Mesendoderm (in vitro differentiated cells): ENCODE results near the gene CST7.
"Not testable (repeated sequence)": the region's sequence is repeated elsewhere in the genome, so short reads cannot be mapped to it uniquely, and the experiment has no call there.

Experiments used
- DNase-seq: peaks from one replicate; pipeline ENCODE4 v3.0.0; 2013
- H2AK5ac ChIP-seq: 2 replicates; pipeline ENCODE4 v1.6.1; 2013; ENCODE audit warnings: low read length, inconsistent platforms
- H2BK120ac ChIP-seq: 2 replicates; pipeline ENCODE4 v1.6.1; 2013; ENCODE audit warnings: low read depth, mild to moderate bottlenecking, low read length, moderate library complexity, mixed read lengths
- H2BK15ac ChIP-seq: replicated peaks from 2 replicates; pipeline ENCODE4 v1.6.1; 2013; ENCODE audit warnings: low read depth, mild to moderate bottlenecking, moderate library complexity
- H2BK5ac ChIP-seq: 2 replicates; pipeline ENCODE4 v1.6.1; 2013; ENCODE audit warnings: low read length, inconsistent platforms
- H3K18ac ChIP-seq: 2 replicates; pipeline ENCODE4 v1.6.1; 2013; ENCODE audit warnings: mild to moderate bottlenecking, low read length, mixed read lengths
- H3K23ac ChIP-seq: one replicate; pipeline ENCODE4 v1.6.1; 2013; ENCODE audit warnings: low read length
- H3K27ac ChIP-seq: 2 replicates; pipeline ENCODE4 v1.5.1; 2013; ENCODE audit warnings: low read depth, mild to moderate bottlenecking, inconsistent platforms, low read length, moderate library complexity
- H3K27me3 ChIP-seq: 2 replicates; pipeline ENCODE4 v1.6.1; 2013; ENCODE audit warnings: low read length, control low read depth, mild to moderate bottlenecking, inconsistent platforms; ENCODE audit not compliant: insufficient read depth, poor library complexity
- H3K36me3 ChIP-seq: 2 replicates; pipeline ENCODE4 v1.6.1; 2013; ENCODE audit warnings: low read length, inconsistent platforms; ENCODE audit not compliant: control insufficient read depth, insufficient read depth
- H3K4ac ChIP-seq: one replicate; pipeline ENCODE4 v1.6.1; 2013; ENCODE audit warnings: low read depth, mild to moderate bottlenecking, low read length, moderate library complexity
- H3K4me1 ChIP-seq: 2 replicates; pipeline ENCODE4 v1.6.1; 2013; ENCODE audit warnings: low read depth, low read length, inconsistent platforms; ENCODE audit not compliant: control insufficient read depth
- H3K4me2 ChIP-seq: 2 replicates; pipeline ENCODE4 v1.6.1; 2013; ENCODE audit warnings: low read length
- H3K4me3 ChIP-seq: 2 replicates; pipeline ENCODE4 v1.5.1; 2013; ENCODE audit warnings: mild to moderate bottlenecking, low read length
- H3K56ac ChIP-seq: one replicate; pipeline ENCODE4 v1.6.1; 2013; ENCODE audit warnings: low read length
- H3K79me1 ChIP-seq: 2 replicates; pipeline ENCODE4 v1.6.1; 2013; ENCODE audit warnings: low read length, inconsistent platforms
- H3K79me2 ChIP-seq: 2 replicates; pipeline ENCODE4 v1.6.1; 2013; ENCODE audit warnings: mild to moderate bottlenecking, low read length; ENCODE audit not compliant: control insufficient read depth, insufficient read depth
- H3K9ac ChIP-seq: 2 replicates; pipeline ENCODE4 v1.6.1; 2013; ENCODE audit warnings: low read length, inconsistent platforms
- H4K5ac ChIP-seq: one replicate; pipeline ENCODE4 v1.6.1; 2013; ENCODE audit warnings: low read length
- H4K8ac ChIP-seq: one replicate; pipeline ENCODE4 v1.6.1; 2013; ENCODE audit warnings: low read depth, mild to moderate bottlenecking, control low read depth, low read length, moderate library complexity
- WGBS: extraction: QIAGEN DNeasy Blood & Tissue Kit; methylation state at CpG from one replicate; pipeline ENCODE4 v1.1.7; 2013; ENCODE audit warnings: low lambda C conversion rate, missing lambda C conversion rate; ENCODE audit not compliant: insufficient coverage; ENCODE audit errors: extremely low coverage; 5-methylcytosine and 5-hydroxymethylcytosine counted together

Gene CST7

GRCh38 chr20:24918579-24919566, 30.2 kb upstream of the CST7 start:
- DNase-seq, result no peak
- Histone ChIP-seq H4K8ac (no peak overlapping the region), H3K4ac (no peak overlapping the region), H3K23ac (no peak overlapping the region), H2AK5ac (no peak overlapping the region), H3K4me2 (no peak overlapping the region), H3K36me3 (no peaks in the 10 kb centered on the region), H3K56ac (no peak overlapping the region), H3K9ac (no peak overlapping the region), H3K27me3 (no peaks in the 10 kb centered on the region), H3K18ac (no peak overlapping the region), H2BK120ac (no peak overlapping the region), H3K79me2 (no peaks in the 10 kb centered on the region), H3K79me1 (no peaks in the 10 kb centered on the region), H3K27ac (no peak overlapping the region), H3K4me1 (no peaks in the 10 kb centered on the region), H3K4me3 (no peak overlapping the region), H2BK5ac (no peak overlapping the region), H2BK15ac (no peak overlapping the region), H4K5ac (no peak overlapping the region)
- no CpG with 5 or more reads among the region's 17 CpGs for WGBS

- H3K27ac ChIP-seq, H4K8ac ChIP-seq, H3K36me3 ChIP-seq, H3K23ac ChIP-seq, H3K18ac ChIP-seq, H3K4me2 ChIP-seq, H3K79me1 ChIP-seq, H2BK120ac ChIP-seq, H3K56ac ChIP-seq, H3K27me3 ChIP-seq, H2AK5ac ChIP-seq, H3K4me3 ChIP-seq, H3K9ac ChIP-seq, H3K4ac ChIP-seq, DNase-seq, H3K4me1 ChIP-seq, H4K5ac ChIP-seq, H2BK15ac ChIP-seq, H2BK5ac ChIP-seq, H3K79me2 ChIP-seq: not testable (repeated sequence)
- no CpG with 5 or more reads among the region's 15 CpGs for WGBS
These were observed 29.4 kb upstream of the CST7 start for GRCh38 chr20:24919665-24920064.

GRCh38 chr20:24920706-24921105, 28.4 kb upstream of the CST7 start:
- H2AK5ac ChIP-seq, H3K56ac ChIP-seq, H2BK5ac ChIP-seq, H3K27ac ChIP-seq, H2BK120ac ChIP-seq, H3K23ac ChIP-seq, H3K79me2 ChIP-seq, H4K8ac ChIP-seq, H3K4ac ChIP-seq, H2BK15ac ChIP-seq, H3K27me3 ChIP-seq, H3K79me1 ChIP-seq, H3K9ac ChIP-seq, H4K5ac ChIP-seq, DNase-seq, H3K4me3 ChIP-seq, H3K18ac ChIP-seq, H3K36me3 ChIP-seq, H3K4me2 ChIP-seq, H3K4me1 ChIP-seq: not testable (repeated sequence)
- no CpG with 5 or more reads among the region's 3 CpGs for WGBS

GRCh38 chr20:24929259-24929658, 19.8 kb upstream of the CST7 start:
- H3K79me1 ChIP-seq, result not testable (repeated sequence)
- WGBS, result no CpG with 5 or more reads among the region's 5 CpGs

GRCh38 chr20:24929867-24930723, 19.0 kb upstream of the CST7 start:
- H3K79me1 ChIP-seq, H2BK120ac ChIP-seq, H2BK5ac ChIP-seq, H4K8ac ChIP-seq, H3K4ac ChIP-seq, H3K4me3 ChIP-seq, H3K18ac ChIP-seq, H2AK5ac ChIP-seq, H3K4me2 ChIP-seq, H3K27me3 ChIP-seq, H3K56ac ChIP-seq, H4K5ac ChIP-seq, H3K4me1 ChIP-seq, H3K23ac ChIP-seq, H2BK15ac ChIP-seq, H3K79me2 ChIP-seq, H3K27ac ChIP-seq, H3K9ac ChIP-seq, H3K36me3 ChIP-seq: not testable (repeated sequence)
- peak; percentile 60 for DNase-seq
- no CpG with 5 or more reads among the region's 13 CpGs for WGBS

More at GRCh38 chr20:24929259-24929658, 19.8 kb upstream of the CST7 start:
- not testable (repeated sequence) for H3K56ac ChIP-seq, H3K9ac ChIP-seq, H2BK15ac ChIP-seq, H2BK5ac ChIP-seq, H2BK120ac ChIP-seq, H3K4me3 ChIP-seq, DNase-seq, H3K27me3 ChIP-seq, H3K4ac ChIP-seq, H3K23ac ChIP-seq, H4K5ac ChIP-seq, H3K4me1 ChIP-seq, H3K36me3 ChIP-seq, H3K18ac ChIP-seq, H4K8ac ChIP-seq, H3K79me2 ChIP-seq, H3K27ac ChIP-seq, H3K4me2 ChIP-seq, H2AK5ac ChIP-seq
